GM18868 (cell line): ENCODE data around the gene GIT2.
"Not testable (repeated sequence)": the region's sequence is repeated elsewhere in the genome, so short reads cannot be mapped to it uniquely, and the experiment has no call there.

Experiments
- ATAC-seq: cut with Tn5 transposase; IDR thresholded peaks from one replicate; pipeline ENCODE4 v1.9.1; 2021; ENCODE audit warnings: mild to moderate bottlenecking, moderate library complexity; ENCODE audit not compliant: unreplicated experiment

Gene GIT2

GRCh38 chr12:109893261-109893995 lies 102.7 kb downstream of the GIT2 start:
- peak; percentile 13 for ATAC-seq

GRCh38 chr12:109892748-109893147 lies 103.4 kb downstream of the GIT2 start:
- ATAC-seq: peak; percentile 80

GRCh38 chr12:109892165-109892715 lies 103.9 kb downstream of the GIT2 start:
- no peak for ATAC-seq

- ATAC-seq: not testable (repeated sequence)
Observed at GRCh38 chr12:109891731-109892130, 104.4 kb downstream of the GIT2 start.

GRCh38 chr12:109890620-109891170 lies 105.5 kb downstream of the GIT2 start:
- no peak for ATAC-seq

GRCh38 chr12:109888179-109889020 lies 107.8 kb downstream of the GIT2 start:
- ATAC-seq: no peak

- ATAC-seq: no peak
Observed at GRCh38 chr12:109885616-109886015, 110.6 kb downstream of the GIT2 start.

GRCh38 chr12:109883461-109883860 lies 112.7 kb downstream of the GIT2 start:
- no peak for ATAC-seq

- no peak for ATAC-seq
Observed at GRCh38 chr12:109881752-109882151, 114.4 kb downstream of the GIT2 start.

- ATAC-seq: no peak
Observed at GRCh38 chr12:109880938-109881337, 115.2 kb downstream of the GIT2 start.

GRCh38 chr12:109880043-109880931 lies 115.9 kb downstream of the GIT2 start, which contains the start of gene GLTP:
Gene GLTP, minus strand, starts transcription at chr12:109880541. Its CDS starts 167 bp downstream, at chr12:109880374.
- ATAC-seq: peak; percentile 88
